ENCODE data around the gene RARRES1. TPM values are rescaled to one million over a fixed set of nuclear protein-coding genes. Genes with fewer than 3 reads are reported as not detected.

Gene RARRES1
- total RNA-seq, 1 experiment from 2014 or later = 0.35 TPM

GRCh38 chr3:158731486-158731885, 771 bp downstream of the RARRES1 start (continued):
- TF ChIP-seq ZNF512 (CRISPR knock-in tag; IDR thresholded peaks at IDR 0.05; ENCODE audit: borderline replicate concordance) (no peak), RELA (CRISPR knock-in tag; IDR thresholded peaks at IDR 0.05; ENCODE audit: borderline replicate concordance) (no peak), NFE2L1 (CRISPR knock-in tag; IDR thresholded peaks at IDR 0.05) (no peak), MAX (CRISPR knock-in tag; IDR thresholded peaks at IDR 0.05) (no peak)

GRCh38 chr3:158728851-158729250, 3.4 kb downstream of the RARRES1 start:
- H3K27me3 Mint-ChIP-seq (ENCODE audit: low read depth) = peaks cover 23% of the 10 kb centered on the region

More at GRCh38 chr3:158728851-158729250, 3.4 kb downstream of the RARRES1 start:
- ChIA-PET CTCF (interaction anchor here (1.1 to 2.0 kb wide), 2 partner anchors 32 to 66 kb away, joined by 4 to 15 read pairs; no protein-coding TSS in a partner anchor), POLR2A (interaction anchor here (0.7 kb wide), 1 partner anchor 619 kb away, joined by 4 read pairs; the partner anchor contains the start of gene RSRC1)
- ATAC-seq = no peak
- no peak overlapping the region for H3K27ac Mint-ChIP-seq
- TF ChIP-seq ZNF396 (CRISPR knock-in tag; IDR thresholded peaks at IDR 0.05; ENCODE audit: borderline replicate concordance) = no peak
- no peak for TF ChIP-seq E2F5 (CRISPR knock-in tag; IDR thresholded peaks at IDR 0.05)
- TF ChIP-seq ZNF416 (CRISPR knock-in tag; IDR thresholded peaks at IDR 0.05) = no peak
- no peak for TF ChIP-seq RORB (CRISPR knock-in tag; IDR thresholded peaks at IDR 0.05)
- TF ChIP-seq GABPB1 (CRISPR knock-in tag; IDR thresholded peaks at IDR 0.05) = no peak
- TF ChIP-seq FOXJ3 (CRISPR knock-in tag; IDR thresholded peaks at IDR 0.05; ENCODE audit: borderline replicate concordance) = no peak
- no peak for TF ChIP-seq E2F1 (CRISPR knock-in tag; IDR thresholded peaks at IDR 0.05)
- no peak for TF ChIP-seq NFATC4 (CRISPR knock-in tag; IDR thresholded peaks at IDR 0.05)
- TF ChIP-seq CTCF (IDR thresholded peaks at IDR 0.05) = no peak
- TF ChIP-seq ZNF281 (CRISPR knock-in tag; IDR thresholded peaks at IDR 0.05) = no peak
- TF ChIP-seq ZNF219 (CRISPR knock-in tag; IDR thresholded peaks at IDR 0.05; ENCODE audit: borderline replicate concordance) = no peak
- no peak for TF ChIP-seq IRF1 (CRISPR knock-in tag; IDR thresholded peaks at IDR 0.05)
- TF ChIP-seq ATF6 (CRISPR knock-in tag; IDR thresholded peaks at IDR 0.05) = no peak
- TF ChIP-seq ZNF671 (CRISPR knock-in tag; IDR thresholded peaks at IDR 0.05) = no peak
- TF ChIP-seq MXD4 (CRISPR knock-in tag; IDR thresholded peaks at IDR 0.05; ENCODE audit: borderline replicate concordance) = no peak
- TF ChIP-seq ELF4 (CRISPR knock-in tag; IDR thresholded peaks at IDR 0.05; ENCODE audit: low read depth) = no peak
- TF ChIP-seq SP1 (CRISPR knock-in tag; conservative IDR thresholded peaks at IDR 0.05) = no peak
- no peak for TF ChIP-seq TCF7 (CRISPR knock-in tag; IDR thresholded peaks at IDR 0.05; ENCODE audit: low read depth)
- no peak for TF ChIP-seq IRF2 (CRISPR knock-in tag; IDR thresholded peaks at IDR 0.05; ENCODE audit: borderline replicate concordance, low read depth)
- TF ChIP-seq NR2C2 (CRISPR knock-in tag; IDR thresholded peaks at IDR 0.05) = no peak
- H3K4me1 Mint-ChIP-seq = peaks cover 17% of the 10 kb centered on the region
- H3K9me3 Mint-ChIP-seq = no peaks in the 10 kb centered on the region
- no peaks in the 10 kb centered on the region for H3K36me3 Mint-ChIP-seq
- DNase-seq (ENCODE audit: low spot score) = no peak
- no peak overlapping the region for H3K4me3 Mint-ChIP-seq
